Activated naive CD4-positive, alpha-beta T cell treated with anti-CD3 and anti-CD28 coated beads, Interleukin-2, amount 10 ng/mL, durations not matched to agents 7 days and 5 days (primary cell): Measurements from ENCODE around the gene UBP1.
"Not testable (repeated sequence)": the region's sequence is repeated elsewhere in the genome, so short reads cannot be mapped to it uniquely, and the experiment has no call there.

Experiments
- CTCF ChIA-PET: fragments of 350-600 bp; sonication (Branson Sonifier 250); formaldehyde crosslinking; loops from one replicate; lab custom pipeline; 2021; ENCODE audit warnings: antibody characterized with exemption; lab: Charles Lee
- DNase-seq: peaks from one replicate; pipeline ENCODE4 v3.0.0-alpha.2; 2020
- H3K27ac Mint-ChIP-seq: one replicate; pipeline ENCODE4 v1.8.0; 2021; ENCODE audit warnings: mild to moderate bottlenecking, moderate library complexity, mixed read lengths
- H3K27me3 Mint-ChIP-seq: one replicate; pipeline ENCODE4 v1.8.0; 2021; ENCODE audit warnings: mild to moderate bottlenecking, mixed read lengths
- H3K36me3 Mint-ChIP-seq: one replicate; pipeline ENCODE4 v1.8.0; 2021; ENCODE audit warnings: mixed read lengths
- H3K4me1 Mint-ChIP-seq: one replicate; pipeline ENCODE4 v1.8.0; 2021; ENCODE audit warnings: mixed read lengths
- H3K4me3 Mint-ChIP-seq: one replicate; pipeline ENCODE4 v1.8.0; 2021; ENCODE audit warnings: mild to moderate bottlenecking, moderate library complexity, mixed read lengths
- H3K9me3 Mint-ChIP-seq: one replicate; pipeline ENCODE4 v1.8.0; 2021; ENCODE audit warnings: mixed read lengths

The UBP1 gene

GRCh38 chr3:33440328-33441224 is at the start of gene UBP1:
TSS of gene UBP1 (minus strand) at chr3:33440405. CDS start at chr3:33439848, 557 bp downstream.
- H3K36me3 Mint-ChIP-seq, result peaks cover 11% of the 10 kb centered on the region
- peak within 1 kb of the TSS; percentile 100 for H3K27ac Mint-ChIP-seq
- CTCF ChIA-PET, result interaction anchor here (0.6 kb wide), 1 partner anchor 491 kb away, joined by 4 read pairs; no protein-coding TSS in a partner anchor
- H3K27me3 Mint-ChIP-seq, result no peaks in the 10 kb centered on the region
- DNase-seq, result peak; percentile 99
- peak within 1 kb of the TSS; percentile 98 for H3K4me3 Mint-ChIP-seq
- peaks cover 49% of the 10 kb centered on the region for H3K4me1 Mint-ChIP-seq
- H3K9me3 Mint-ChIP-seq, result no peaks in the 10 kb centered on the region

- Mint-ChIP-seq H3K4me1 (no peaks in the 10 kb centered on the region), H3K27ac (no peak overlapping the region), H3K36me3 (no peaks in the 10 kb centered on the region), H3K9me3 (no peaks in the 10 kb centered on the region), H3K27me3 (no peaks in the 10 kb centered on the region), H3K4me3 (no peak overlapping the region)
- CTCF ChIA-PET, result no interaction called here
- DNase-seq, result no peak
Measured at GRCh38 chr3:33488683-33489082, 48.5 kb upstream of the UBP1 start.

- no peaks in the 10 kb centered on the region for H3K9me3 Mint-ChIP-seq
- no peak for DNase-seq
- CTCF ChIA-PET, result no interaction called here
Measured at GRCh38 chr3:33488246-33488645, 48.0 kb upstream of the UBP1 start.

GRCh38 chr3:33482111-33482521 is 41.9 kb upstream of the UBP1 start:
- H3K4me1 Mint-ChIP-seq, result no peaks in the 10 kb centered on the region
- no peak overlapping the region for H3K27ac Mint-ChIP-seq
- CTCF ChIA-PET, result no interaction called here
- H3K36me3 Mint-ChIP-seq, result no peaks in the 10 kb centered on the region
- no peak for DNase-seq
- H3K9me3 Mint-ChIP-seq, result peaks cover 5% of the 10 kb centered on the region
- H3K4me3 Mint-ChIP-seq, result no peak overlapping the region
- H3K27me3 Mint-ChIP-seq, result no peaks in the 10 kb centered on the region

More at GRCh38 chr3:33488246-33488645, 48.0 kb upstream of the UBP1 start:
- no peaks in the 10 kb centered on the region for H3K36me3 Mint-ChIP-seq
- H3K27me3 Mint-ChIP-seq, result no peaks in the 10 kb centered on the region
- no peak overlapping the region for H3K4me3 Mint-ChIP-seq
- H3K27ac Mint-ChIP-seq, result no peak overlapping the region
- no peaks in the 10 kb centered on the region for H3K4me1 Mint-ChIP-seq

- no peaks in the 10 kb centered on the region for H3K27me3 Mint-ChIP-seq
- no peak overlapping the region for H3K27ac Mint-ChIP-seq
- H3K4me3 Mint-ChIP-seq, result no peak overlapping the region
- H3K9me3 Mint-ChIP-seq, result no peaks in the 10 kb centered on the region
- DNase-seq, result no peak
- H3K4me1 Mint-ChIP-seq, result no peaks in the 10 kb centered on the region
- H3K36me3 Mint-ChIP-seq, result no peaks in the 10 kb centered on the region
- CTCF ChIA-PET, result no interaction called here
Measured at GRCh38 chr3:33474896-33475295, 34.7 kb upstream of the UBP1 start.

GRCh38 chr3:33473813-33474212 is 33.6 kb upstream of the UBP1 start:
- CTCF ChIA-PET, result no interaction called here
- H3K27ac Mint-ChIP-seq, result no peak overlapping the region
- H3K9me3 Mint-ChIP-seq, result no peaks in the 10 kb centered on the region
- H3K4me1 Mint-ChIP-seq, result no peaks in the 10 kb centered on the region
- H3K4me3 Mint-ChIP-seq, result no peak overlapping the region
- DNase-seq, result no peak
- no peaks in the 10 kb centered on the region for H3K36me3 Mint-ChIP-seq
- H3K27me3 Mint-ChIP-seq, result no peaks in the 10 kb centered on the region

- no peak for DNase-seq
- Mint-ChIP-seq H3K27ac (no peak overlapping the region), H3K4me3 (no peak overlapping the region), H3K27me3 (no peaks in the 10 kb centered on the region), H3K36me3 (peaks cover 3% of the 10 kb centered on the region), H3K4me1 (no peaks in the 10 kb centered on the region), H3K9me3 (peaks cover 3% of the 10 kb centered on the region)
- CTCF ChIA-PET, result no interaction called here
Measured at GRCh38 chr3:33467786-33468185, 27.6 kb upstream of the UBP1 start.

- Mint-ChIP-seq H3K4me3 (no peak overlapping the region), H3K9me3 (peaks cover 18% of the 10 kb centered on the region), H3K27me3 (no peaks in the 10 kb centered on the region), H3K36me3 (peaks cover 3% of the 10 kb centered on the region), H3K27ac (no peak overlapping the region), H3K4me1 (no peaks in the 10 kb centered on the region)
- DNase-seq, result no peak
- CTCF ChIA-PET, result no interaction called here
Measured at GRCh38 chr3:33461097-33461496, 20.9 kb upstream of the UBP1 start.

- H3K4me1 Mint-ChIP-seq, H3K36me3 Mint-ChIP-seq, H3K4me3 Mint-ChIP-seq, DNase-seq, H3K27ac Mint-ChIP-seq, CTCF ChIA-PET, H3K27me3 Mint-ChIP-seq: not testable (repeated sequence)
- H3K9me3 Mint-ChIP-seq, result peaks cover 19% of the 10 kb centered on the region
Measured at GRCh38 chr3:33459577-33459976, 19.4 kb upstream of the UBP1 start.

GRCh38 chr3:33458446-33458845 is 18.2 kb upstream of the UBP1 start:
- DNase-seq, result no peak
- Mint-ChIP-seq H3K9me3 (peaks cover 28% of the 10 kb centered on the region), H3K4me3 (no peak overlapping the region), H3K27ac (no peak overlapping the region), H3K36me3 (peaks cover 11% of the 10 kb centered on the region), H3K4me1 (no peaks in the 10 kb centered on the region), H3K27me3 (peaks cover 6% of the 10 kb centered on the region)
- CTCF ChIA-PET, result no interaction called here

- Mint-ChIP-seq H3K27me3 (peaks cover 6% of the 10 kb centered on the region), H3K27ac (no peak overlapping the region), H3K4me3 (no peak overlapping the region), H3K4me1 (no peaks in the 10 kb centered on the region), H3K36me3 (peaks cover 11% of the 10 kb centered on the region), H3K9me3 (peaks cover 25% of the 10 kb centered on the region)
- DNase-seq, result no peak
- CTCF ChIA-PET, result no interaction called here
Measured at GRCh38 chr3:33456756-33457155, 16.6 kb upstream of the UBP1 start.

GRCh38 chr3:33453331-33453761 is 13.1 kb upstream of the UBP1 start:
- CTCF ChIA-PET, result interaction anchor here (0.7 to 1.9 kb wide), 2 partner anchors 81 to 325 kb away, joined by 3 to 5 read pairs; no protein-coding TSS in a partner anchor
- H3K4me3 Mint-ChIP-seq, result no peak overlapping the region
- H3K36me3 Mint-ChIP-seq, result peaks cover 9% of the 10 kb centered on the region
- no peaks in the 10 kb centered on the region for H3K4me1 Mint-ChIP-seq
- no peak for DNase-seq
- peaks cover 6% of the 10 kb centered on the region for H3K27me3 Mint-ChIP-seq
- peaks cover 16% of the 10 kb centered on the region for H3K9me3 Mint-ChIP-seq
- no peak overlapping the region for H3K27ac Mint-ChIP-seq

- H3K4me1 Mint-ChIP-seq, H3K4me3 Mint-ChIP-seq, CTCF ChIA-PET, H3K27me3 Mint-ChIP-seq, DNase-seq, H3K27ac Mint-ChIP-seq, H3K36me3 Mint-ChIP-seq: not testable (repeated sequence)
- peaks cover 10% of the 10 kb centered on the region for H3K9me3 Mint-ChIP-seq
Measured at GRCh38 chr3:33451994-33452393, 11.8 kb upstream of the UBP1 start.

GRCh38 chr3:33447958-33448357 is 7.8 kb upstream of the UBP1 start:
- Mint-ChIP-seq H3K9me3 (no peaks in the 10 kb centered on the region), H3K27me3 (no peaks in the 10 kb centered on the region), H3K4me1 (peaks cover 13% of the 10 kb centered on the region), H3K4me3 (no peak overlapping the region), H3K36me3 (no peaks in the 10 kb centered on the region), H3K27ac (no peak overlapping the region)
- no peak for DNase-seq
- CTCF ChIA-PET, result no interaction called here

- H3K27me3 Mint-ChIP-seq, DNase-seq, H3K9me3 Mint-ChIP-seq, CTCF ChIA-PET, H3K36me3 Mint-ChIP-seq: not testable (repeated sequence)
- peak overlapping the region; percentile 58 for H3K27ac Mint-ChIP-seq
- peak overlapping the region; percentile 47 for H3K4me3 Mint-ChIP-seq
- peaks cover 14% of the 10 kb centered on the region for H3K4me1 Mint-ChIP-seq
Measured at GRCh38 chr3:33447256-33447625, 7.0 kb upstream of the UBP1 start.
